Endodermal cell (in vitro differentiated cells): ENCODE data around the gene KRTAP20-4. TPM values are rescaled to one million over a fixed set of nuclear protein-coding genes. Genes with fewer than 3 reads are reported as not detected.

Experiments used
- DNase-seq: peaks from one replicate; pipeline ENCODE4 v3.0.0-alpha.2; 2017
- H3K27ac ChIP-seq: 2 replicates; pipeline ENCODE4 v1.5.1; 2013; ENCODE audit warnings: mild to moderate bottlenecking, low read depth, low read length, moderate library complexity
- H3K27me3 ChIP-seq: 2 replicates; pipeline ENCODE4 v1.6.1; 2013; ENCODE audit warnings: mild to moderate bottlenecking, low read length, moderate library complexity; ENCODE audit not compliant: insufficient read depth, control insufficient read depth, poor library complexity, severe bottlenecking
- H3K36me3 ChIP-seq: 2 replicates; pipeline ENCODE4 v1.7.0; 2013; ENCODE audit warnings: mild to moderate bottlenecking, low read length, moderate library complexity; ENCODE audit not compliant: control insufficient read depth, insufficient read depth
- H3K4me1 ChIP-seq: one replicate; pipeline ENCODE4 v1.7.0; 2013; ENCODE audit warnings: low read length; ENCODE audit not compliant: control insufficient read depth, insufficient read depth
- H3K4me3 ChIP-seq: 2 replicates; pipeline ENCODE4 v1.5.1; 2013; ENCODE audit warnings: mild to moderate bottlenecking, low read length, moderate library complexity
- H3K9ac ChIP-seq: 2 replicates; pipeline ENCODE4 v1.6.1; 2013; ENCODE audit warnings: mild to moderate bottlenecking, low read length, moderate library complexity; ENCODE audit not compliant: poor library complexity, severe bottlenecking; ENCODE audit errors: extremely low read depth
- H3K9me3 ChIP-seq: 2 replicates; pipeline ENCODE4 v1.6.1; 2013; ENCODE audit warnings: mild to moderate bottlenecking, low read length, moderate library complexity; ENCODE audit not compliant: control insufficient read depth
- H3K27ac Mint-ChIP-seq: 2 replicates; pipeline ENCODE4 v1.8.0; 2020; ENCODE audit warnings: mixed read lengths
- H3K27me3 Mint-ChIP-seq: 2 replicates; pipeline ENCODE4 v1.8.0; 2021; ENCODE audit warnings: mild to moderate bottlenecking, mixed read lengths; ENCODE audit not compliant: insufficient read depth
- H3K36me3 Mint-ChIP-seq: 2 replicates; pipeline ENCODE4 v1.8.0; 2020; ENCODE audit warnings: low read depth, mixed read lengths
- H3K4me1 Mint-ChIP-seq: 2 replicates; pipeline ENCODE4 v1.8.0; 2020; ENCODE audit warnings: mixed read lengths
- H3K4me3 Mint-ChIP-seq: 2 replicates; pipeline ENCODE4 v1.8.0; 2020; ENCODE audit warnings: mild to moderate bottlenecking, moderate library complexity, mixed read lengths
- H3K9me3 Mint-ChIP-seq: 2 replicates; pipeline ENCODE4 v1.8.0; 2020; ENCODE audit warnings: mild to moderate bottlenecking, mixed read lengths
- WGBS, 2 experiments: methylation state at CpG; one replicate each; pipeline versions ENCODE4 v1.1.5 to v1.1.7; 2013; ENCODE audit warnings: missing lambda C conversion rate in 2 of 2, mixed read lengths in 1 of 2; ENCODE audit not compliant: insufficient coverage in 1 of 2, insufficient read length in 1 of 2; 5-methylcytosine and 5-hydroxymethylcytosine counted together
- long read RNA-seq, 4 experiments: library from polyadenylated mRNA in 2 of 4; library from RNA in 1 of 4; library from capped mRNA in 1 of 4; stranded (forward) in 3 of 4; unstranded in 1 of 4; transcript quantifications; one replicate each; pipeline ENCODE4 v2.0.0, GENCODE V29; 2020 to 2021; ENCODE audit warnings: inconsistent platforms in 1 of 4
- polyA plus RNA-seq, 2 experiments: library from polyadenylated mRNA; stranded (reverse); fragments of 50-300 nt; gene quantifications; one replicate each; pipeline ENCODE4 v1.2.3, GENCODE V29; 2013
- total RNA-seq, 2 donors: library from RNA; stranded (reverse); fragmentation: NEBNext Ultra II Directional in 1 of 2; extraction: Animal tissue kit (Norgen Biotek cat#: 25700) in 1 of 2; gene quantifications; 2 replicates in 1 of 2; 3 replicates in 1 of 2; pipeline ENCODE4 v1.2.1, GENCODE V29; 2021
- TF ChIP-seq, protein P1 (sequence below): fragments of 200-600 bp; sonication (generic); conservative IDR thresholded peaks from 2 replicates; pipeline ENCODE4 v1.5.0; 2021; ENCODE audit warnings: antibody characterized with exemption, mild to moderate bottlenecking

Gene KRTAP20-4
- not detected for total RNA-seq
- not detected for polyA plus RNA-seq (2013, experiment 1 of 2)
- polyA plus RNA-seq (2013, experiment 2 of 2), result not detected
- long read RNA-seq, experiment 1, result 0 reads
- long read RNA-seq, experiment 2, result 0 reads
- long read RNA-seq, experiment 3, result 0 reads
- long read RNA-seq, experiment 4, result 0 reads

DNA sequence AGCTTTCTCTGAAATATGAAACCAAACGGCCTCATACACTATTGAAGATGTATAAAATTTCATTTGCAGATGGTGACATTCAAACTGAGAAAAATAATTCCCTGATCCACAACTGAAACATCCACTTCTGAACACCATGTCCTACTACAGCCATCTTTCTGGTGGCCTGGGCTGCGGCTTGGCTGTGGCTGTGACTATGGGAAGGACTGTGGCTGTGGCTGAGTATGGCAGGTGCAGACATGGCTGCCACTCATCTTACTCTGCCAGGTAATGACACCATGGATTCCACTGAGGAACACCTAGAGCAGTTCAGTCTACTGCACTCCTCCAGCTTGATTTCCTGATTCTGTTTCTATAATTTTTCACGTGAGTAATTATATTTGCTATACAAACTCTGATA is at the start of gene KRTAP20-4:
KRTAP20-4 (plus strand) TSS at position 106 of the 400 bp plus-strand sequence.
- no peak within 1 kb of the TSS for H3K4me3 ChIP-seq
- whole genome bisulfite sequencing, 2 experiments, result 88% methylated on average over 3 of the region's 3 CpGs; no CpG with 5 or more reads in 1 of the 2 experiments
- TF ChIP-seq, protein P1, sequence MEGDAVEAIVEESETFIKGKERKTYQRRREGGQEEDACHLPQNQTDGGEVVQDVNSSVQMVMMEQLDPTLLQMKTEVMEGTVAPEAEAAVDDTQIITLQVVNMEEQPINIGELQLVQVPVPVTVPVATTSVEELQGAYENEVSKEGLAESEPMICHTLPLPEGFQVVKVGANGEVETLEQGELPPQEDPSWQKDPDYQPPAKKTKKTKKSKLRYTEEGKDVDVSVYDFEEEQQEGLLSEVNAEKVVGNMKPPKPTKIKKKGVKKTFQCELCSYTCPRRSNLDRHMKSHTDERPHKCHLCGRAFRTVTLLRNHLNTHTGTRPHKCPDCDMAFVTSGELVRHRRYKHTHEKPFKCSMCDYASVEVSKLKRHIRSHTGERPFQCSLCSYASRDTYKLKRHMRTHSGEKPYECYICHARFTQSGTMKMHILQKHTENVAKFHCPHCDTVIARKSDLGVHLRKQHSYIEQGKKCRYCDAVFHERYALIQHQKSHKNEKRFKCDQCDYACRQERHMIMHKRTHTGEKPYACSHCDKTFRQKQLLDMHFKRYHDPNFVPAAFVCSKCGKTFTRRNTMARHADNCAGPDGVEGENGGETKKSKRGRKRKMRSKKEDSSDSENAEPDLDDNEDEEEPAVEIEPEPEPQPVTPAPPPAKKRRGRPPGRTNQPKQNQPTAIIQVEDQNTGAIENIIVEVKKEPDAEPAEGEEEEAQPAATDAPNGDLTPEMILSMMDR, result no peak
- H3K36me3 ChIP-seq, result no peaks in the 10 kb centered on the region
- no peaks in the 10 kb centered on the region for H3K9me3 ChIP-seq
- no peak within 1 kb of the TSS for H3K9ac ChIP-seq
- Mint-ChIP-seq H3K36me3 (no peaks in the 10 kb centered on the region), H3K27me3 (no peaks in the 10 kb centered on the region), H3K27ac (no peak within 1 kb of the TSS), H3K9me3 (peaks cover 35% of the 10 kb centered on the region), H3K4me3 (no peak within 1 kb of the TSS), H3K4me1 (no peaks in the 10 kb centered on the region)
- H3K27me3 ChIP-seq, result no peaks in the 10 kb centered on the region
- H3K4me1 ChIP-seq, result no peaks in the 10 kb centered on the region
- DNase-seq, result no peak
- H3K27ac ChIP-seq, result no peak within 1 kb of the TSS

GRCh38 chr21:30577766-30578165 is 42.7 kb upstream of the KRTAP20-4 start:
- H3K36me3 Mint-ChIP-seq, result no peaks in the 10 kb centered on the region
- Histone ChIP-seq H3K4me1 (no peaks in the 10 kb centered on the region), H3K9ac (no peak overlapping the region), H3K4me3 (no peak overlapping the region), H3K36me3 (no peaks in the 10 kb centered on the region), H3K27me3 (peaks cover 36% of the 10 kb centered on the region), H3K27ac (no peak overlapping the region), H3K9me3 (no peaks in the 10 kb centered on the region)
- H3K27me3 Mint-ChIP-seq, result no peaks in the 10 kb centered on the region
- H3K9me3 Mint-ChIP-seq, result peaks cover 5% of the 10 kb centered on the region
- H3K4me3 Mint-ChIP-seq, result no peak overlapping the region
- H3K4me1 Mint-ChIP-seq, result no peaks in the 10 kb centered on the region
- no peak for DNase-seq
- no peak overlapping the region for H3K27ac Mint-ChIP-seq
- TF ChIP-seq, protein P1, result no peak

GRCh38 chr21:30579346-30579745 is 41.1 kb upstream of the KRTAP20-4 start:
- Mint-ChIP-seq H3K27ac (no peak overlapping the region), H3K27me3 (no peaks in the 10 kb centered on the region), H3K9me3 (peaks cover 5% of the 10 kb centered on the region), H3K36me3 (no peaks in the 10 kb centered on the region), H3K4me1 (no peaks in the 10 kb centered on the region), H3K4me3 (no peak overlapping the region)
- TF ChIP-seq, protein P1, result no peak
- peaks cover 36% of the 10 kb centered on the region for H3K27me3 ChIP-seq
- H3K9ac ChIP-seq, result no peak overlapping the region
- no peak overlapping the region for H3K27ac ChIP-seq
- 86 to 96% methylated on average over 1 of the region's 1 CpG for WGBS, 2 experiments
- no peaks in the 10 kb centered on the region for H3K36me3 ChIP-seq
- no peak overlapping the region for H3K4me3 ChIP-seq
- no peaks in the 10 kb centered on the region for H3K9me3 ChIP-seq
- no peaks in the 10 kb centered on the region for H3K4me1 ChIP-seq
- no peak for DNase-seq
